H1 (cell line): ENCODE data around the gene DHRS4. TPM values are rescaled to one million over a fixed set of nuclear protein-coding genes. Genes with fewer than 3 reads are reported as not detected.

ENCODE experiments used
- BRCA1 ChIP-seq: IDR thresholded peaks from 2 replicates; pipeline ENCODE4 v1.6.1; 2012; ENCODE audit warnings: low read depth, low read length, improper control_type of control experiment
- CHD7 ChIP-seq: fragments of 300-600 bp; sonication (generic); IDR thresholded peaks from 2 replicates; pipeline ENCODE4 v1.7.1; 2012; ENCODE audit warnings: low read length, moderate library complexity, mild to moderate bottlenecking, inconsistent platforms; ENCODE audit not compliant: insufficient replicate concordance
- E2F6 ChIP-seq: IDR thresholded peaks from 2 replicates; pipeline ENCODE4 v1.6.1; 2012; ENCODE audit warnings: inconsistent platforms
- EGR1 ChIP-seq: IDR thresholded peaks from 2 replicates; pipeline ENCODE4 v1.6.1; 2011; ENCODE audit warnings: low read depth, low read length, borderline replicate concordance
- JUND ChIP-seq: IDR thresholded peaks from 2 replicates; pipeline ENCODE4 v1.6.1; 2011; ENCODE audit warnings: mild to moderate bottlenecking, improper control_type of control experiment, low read length
- RAD21 ChIP-seq, 2 experiments: IDR thresholded peaks in 1 of 2; conservative IDR thresholded peaks in 1 of 2; 2 replicates each; pipeline ENCODE4 v1.6.1; 2011; ENCODE audit warnings: low read depth in 2 of 2, low read length in 2 of 2, improper control_type of control experiment in 1 of 2, inconsistent platforms in 1 of 2, mild to moderate bottlenecking in 1 of 2, moderate library complexity in 1 of 2
- SAP30 ChIP-seq: fragments of 300-600 bp; sonication (generic); IDR thresholded peaks from 2 replicates; pipeline ENCODE4 v1.7.1; 2012; ENCODE audit warnings: low read length, moderate library complexity, mild to moderate bottlenecking, inconsistent platforms; ENCODE audit not compliant: insufficient read depth, insufficient replicate concordance
- SP1 ChIP-seq: IDR thresholded peaks from 2 replicates; pipeline ENCODE4 v1.6.1; 2011; ENCODE audit warnings: low read depth, low read length
- polyA plus RNA-seq, 7 experiments: library from polyadenylated mRNA; depleted of rRNA in 3 of 7; stranded (reverse) in 5 of 7; unstranded in 2 of 7; fragments of >200 nt in 5 of 7; fragments of 200-250 nt in 2 of 7; gene quantifications; 1 replicate in 5 of 7; 2 replicates in 1 of 7; 4 replicates in 1 of 7; pipeline versions ENCODE4 v1.2.1 to v1.2.3, GENCODE V29; 2011 to 2013; ENCODE audit warnings: missing spikeins in 2 of 7, mixed read lengths in 2 of 7
- total RNA-seq: library from RNA; stranded (reverse); fragmentation: NEBNext Ultra II Directional; extraction: Animal tissue kit (Norgen Biotek cat#: 25700); gene quantifications from 2 replicates; pipeline ENCODE4 v1.2.1, GENCODE V29; 2021

Gene DHRS4
- total and polyA plus RNA-seq, 2 of the 8 experiments (the other 6 are each of a cell fraction or from before 2014, with no cell fraction given), result 11.7 to 16.2 TPM

- no peak for TF ChIP-seq CHD7
- TF ChIP-seq JUND, result no peak
- no peak for TF ChIP-seq SAP30
- TF ChIP-seq BRCA1, result no peak
- TF ChIP-seq RAD21 (IDR thresholded peaks at IDR 0.05 in 1 of 2, conservative IDR thresholded peaks at IDR 0.05 in 1 of 2; ENCODE audit: low read depth in 2 of 2, low read length in 2 of 2), result no peak
- TF ChIP-seq EGR1, result no peak
- TF ChIP-seq E2F6, result no peak
- no peak for TF ChIP-seq SP1
These were observed 3.0 kb upstream of the DHRS4 start (continued) for GRCh38 chr14:23950411-23951135.
